Activated CD8-positive, alpha-beta T cell treated with anti-CD3 and anti-CD28 coated beads for 36 hours (primary cell): ENCODE measurements around the gene CALY. TPM values are rescaled to one million over a fixed set of nuclear protein-coding genes. Genes with fewer than 3 reads are reported as not detected.
"Not testable (repeated sequence)": the region's sequence is repeated elsewhere in the genome, so short reads cannot be mapped to it uniquely, and the experiment has no call there.

Source experiments
- ATAC-seq: fragments of 200-7000 bp; cut with Tn5 transposase; one replicate; pipeline ENCODE4 v1.10.0; 2021; ENCODE audit warnings: mild to moderate bottlenecking, moderate library complexity
- CTCF ChIA-PET: fragments of 350-600 bp; sonication (Branson Sonifier 250); formaldehyde crosslinking; loops from one replicate; lab custom pipeline; 2021; ENCODE audit warnings: antibody characterized with exemption; lab: Charles Lee
- POLR2A ChIA-PET: fragments of 350-600 bp; sonication (Branson Sonifier 250); formaldehyde crosslinking; loops from one replicate; lab custom pipeline; 2021; ENCODE audit warnings: antibody characterized with exemption; lab: Charles Lee
- DNase-seq: peaks from one replicate; pipeline ENCODE4 v3.0.0-alpha.2; 2020
- H3K27ac Mint-ChIP-seq: one replicate; pipeline ENCODE4 v1.8.0; 2021; ENCODE audit warnings: mild to moderate bottlenecking, mixed read lengths
- H3K27me3 Mint-ChIP-seq: one replicate; pipeline ENCODE4 v1.8.0; 2021; ENCODE audit warnings: mixed read lengths
- H3K36me3 Mint-ChIP-seq: one replicate; pipeline ENCODE4 v1.8.0; 2021; ENCODE audit warnings: low read depth, mixed read lengths
- H3K4me1 Mint-ChIP-seq: one replicate; pipeline ENCODE4 v1.8.0; 2021; ENCODE audit warnings: low read depth, mixed read lengths
- H3K4me3 Mint-ChIP-seq: one replicate; pipeline ENCODE4 v1.8.0; 2021; ENCODE audit warnings: mild to moderate bottlenecking, moderate library complexity, mixed read lengths
- H3K9me3 Mint-ChIP-seq: one replicate; pipeline ENCODE4 v1.8.0; 2021; ENCODE audit warnings: mixed read lengths
- CTCF ChIP-seq: fragments of 200-600 bp; IDR thresholded peaks from one replicate; pipeline ENCODE4 v1.8.0; 2022; ENCODE audit warnings: antibody characterized with exemption, mild to moderate bottlenecking
- intact Hi-C: fragments of 100-400 bp; cut with micrococcal nuclease; formaldehyde crosslinking; loops from one replicate; pipeline ENCODE4 v1.10.0; 2022
- total RNA-seq, 2 experiments: library from RNA; stranded (reverse); gene quantifications; one replicate each; pipeline ENCODE4 v1.2.3, GENCODE V29; 2021

The CALY gene
- total RNA-seq, 2 experiments from 2014 or later = not detected

GRCh38 chr10:133324857-133325260, 11.8 kb downstream of the CALY start:
- ATAC-seq (no peak), DNase-seq (no peak)
- intact Hi-C loops = loop anchor here (5.0 kb wide), 1 partner anchor 67 kb away; the partner anchor contains the start of gene MTG1
- CTCF ChIA-PET = interaction anchor here (0.8 to 1.8 kb wide), 3 partner anchors 11 to 284 kb away, joined by 4 to 8 read pairs (median 6); no protein-coding TSS in a partner anchor
- H3K4me3 Mint-ChIP-seq = peak overlapping the region; percentile 43
- TF ChIP-seq CTCF = no peak
- H3K36me3 Mint-ChIP-seq = no peaks in the 10 kb centered on the region
- POLR2A ChIA-PET = interaction anchor here (0.7 to 1.6 kb wide), 3 partner anchors 11 to 123 kb away, joined by 3 to 5 read pairs (median 4); no protein-coding TSS in a partner anchor
- H3K9me3 Mint-ChIP-seq = no peaks in the 10 kb centered on the region
- H3K27ac Mint-ChIP-seq = no peak overlapping the region
- H3K27me3 Mint-ChIP-seq = peaks cover 35% of the 10 kb centered on the region
- peaks cover 12% of the 10 kb centered on the region for H3K4me1 Mint-ChIP-seq

GRCh38 chr10:133324198-133324792, 12.4 kb downstream of the CALY start:
- TF ChIP-seq CTCF = no peak
- ChIA-PET POLR2A (interaction anchor here (0.9 to 1.6 kb wide), 3 partner anchors 8 to 14 kb away, joined by 4 to 5 read pairs (median 4); no protein-coding TSS in a partner anchor), CTCF (interaction anchor here (0.8 to 1.8 kb wide), 5 partner anchors 10 to 285 kb away, joined by 3 to 8 read pairs (median 4); no protein-coding TSS in a partner anchor)
- H3K36me3 Mint-ChIP-seq = no peaks in the 10 kb centered on the region
- no peaks in the 10 kb centered on the region for H3K9me3 Mint-ChIP-seq
- DNase-seq (peak; percentile 84), ATAC-seq (peak; percentile 93)
- H3K27ac Mint-ChIP-seq = no peak overlapping the region
- H3K27me3 Mint-ChIP-seq = peaks cover 35% of the 10 kb centered on the region
- intact Hi-C loops = no loop called here
- H3K4me1 Mint-ChIP-seq = peaks cover 10% of the 10 kb centered on the region
- no peak overlapping the region for H3K4me3 Mint-ChIP-seq

GRCh38 chr10:133322064-133322709, 14.5 kb downstream of the CALY start:
- peaks cover 15% of the 10 kb centered on the region for H3K4me1 Mint-ChIP-seq
- DNase-seq, H3K4me3 Mint-ChIP-seq, intact Hi-C loops, H3K9me3 Mint-ChIP-seq, H3K27ac Mint-ChIP-seq, ATAC-seq, H3K36me3 Mint-ChIP-seq, POLR2A ChIA-PET: not testable (repeated sequence)
- peaks cover 26% of the 10 kb centered on the region for H3K27me3 Mint-ChIP-seq
- CTCF ChIA-PET = interaction anchor here (1.3 to 4.3 kb wide), 2 partner anchors 7 to 179 kb away, joined by 3 to 26 read pairs; no protein-coding TSS in a partner anchor

GRCh38 chr10:133320852-133321422, 15.8 kb downstream of the CALY start:
- ATAC-seq, intact Hi-C loops, DNase-seq, H3K27ac Mint-ChIP-seq, H3K4me3 Mint-ChIP-seq, H3K36me3 Mint-ChIP-seq, H3K9me3 Mint-ChIP-seq: not testable (repeated sequence)
- peaks cover 15% of the 10 kb centered on the region for H3K27me3 Mint-ChIP-seq
- peaks cover 11% of the 10 kb centered on the region for H3K4me1 Mint-ChIP-seq
- ChIA-PET POLR2A (interaction anchor here (0.8 kb wide), 1 partner anchor 74 kb away, joined by 4 read pairs; no protein-coding TSS in a partner anchor), CTCF (interaction anchor here (1.1 to 4.3 kb wide), 3 partner anchors 8 to 196 kb away, joined by 3 to 26 read pairs (median 3); no protein-coding TSS in a partner anchor)

- ChIA-PET CTCF (interaction anchor here (0.8 to 4.3 kb wide), 7 partner anchors 10 to 120 kb away, joined by 3 to 26 read pairs (median 3); no protein-coding TSS in a partner anchor), POLR2A (interaction anchor here (1.4 kb wide), 1 partner anchor 10 kb away, joined by 3 read pairs; no protein-coding TSS in a partner anchor)
- peak; percentile 81 for TF ChIP-seq CTCF
- DNase-seq = peak; percentile 79
- H3K36me3 Mint-ChIP-seq = no peaks in the 10 kb centered on the region
- H3K4me3 Mint-ChIP-seq = peak overlapping the region; percentile 65
- H3K27ac Mint-ChIP-seq = no peak overlapping the region
- peak; percentile 94 for ATAC-seq
- peaks cover 10% of the 10 kb centered on the region for H3K27me3 Mint-ChIP-seq
- H3K9me3 Mint-ChIP-seq = no peaks in the 10 kb centered on the region
- H3K4me1 Mint-ChIP-seq = peaks cover 8% of the 10 kb centered on the region
- intact Hi-C loops = no loop called here
Measured at GRCh38 chr10:133318494-133319127, 18.1 kb downstream of the CALY start.
